Left ventricle myocardium superior (tissue), 1 donor: ENCODE results near the gene UNCX. TPM values are rescaled to one million over a fixed set of nuclear protein-coding genes. Genes with fewer than 3 reads are reported as not detected.
"Not testable (repeated sequence)": the region's sequence is repeated elsewhere in the genome, so short reads cannot be mapped to it uniquely, and the experiment has no call there.

ENCODE experiments used
- ATAC-seq: fragments of 200-7000 bp; cut with Tn5 transposase; one replicate; pipeline ENCODE4 v1.9.1; 2020; ENCODE audit warnings: mild to moderate bottlenecking, moderate library complexity
- DNase-seq: peaks from one replicate; pipeline ENCODE4 v3.0.0-alpha.2; 2020
- intact Hi-C: fragments of 100-400 bp; cut with micrococcal nuclease; formaldehyde crosslinking; loops from one replicate; pipeline ENCODE4 v1.11.0; 2022
- total RNA-seq: library from RNA; stranded (reverse); fragmentation: NEBNext Ultra II Directional; extraction: Animal tissue kit (Norgen Biotek cat#: 25700); gene quantifications from one replicate; pipeline ENCODE4 v1.2.1, GENCODE V29; 2021
- donor health status: DM: no; HTN: yes; CAD: no; lungs with severe emphysema.

The UNCX gene
- total RNA-seq, 1 donor from 2014 or later = not detected

DNA sequence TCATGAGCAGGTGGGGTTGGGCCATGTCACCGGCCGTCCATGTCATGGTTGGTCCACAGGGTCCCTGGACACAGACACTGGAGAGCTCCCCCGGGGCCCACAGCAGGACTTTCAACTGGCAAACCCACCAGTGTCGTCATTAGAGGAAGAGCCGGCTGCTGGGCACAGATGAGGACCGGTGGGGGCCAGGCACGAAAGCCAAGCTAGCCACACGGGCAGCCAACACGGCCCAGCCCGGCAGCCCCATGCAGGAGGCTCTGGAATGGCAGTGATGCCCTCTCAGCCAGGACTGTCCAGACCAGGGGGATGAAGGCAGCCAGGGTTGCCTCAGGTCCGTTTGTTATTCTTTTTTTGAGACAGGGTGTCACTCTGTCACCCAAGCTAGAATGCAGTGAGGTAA, 21.1 kb upstream of the UNCX start:
- no peak for ATAC-seq
- intact Hi-C loops = no loop called here
- no peak for DNase-seq

- DNase-seq, intact Hi-C loops, ATAC-seq: not testable (repeated sequence)
Observed at GRCh38 chr7:1212025-1212424, 20.6 kb upstream of the UNCX start.

DNA sequence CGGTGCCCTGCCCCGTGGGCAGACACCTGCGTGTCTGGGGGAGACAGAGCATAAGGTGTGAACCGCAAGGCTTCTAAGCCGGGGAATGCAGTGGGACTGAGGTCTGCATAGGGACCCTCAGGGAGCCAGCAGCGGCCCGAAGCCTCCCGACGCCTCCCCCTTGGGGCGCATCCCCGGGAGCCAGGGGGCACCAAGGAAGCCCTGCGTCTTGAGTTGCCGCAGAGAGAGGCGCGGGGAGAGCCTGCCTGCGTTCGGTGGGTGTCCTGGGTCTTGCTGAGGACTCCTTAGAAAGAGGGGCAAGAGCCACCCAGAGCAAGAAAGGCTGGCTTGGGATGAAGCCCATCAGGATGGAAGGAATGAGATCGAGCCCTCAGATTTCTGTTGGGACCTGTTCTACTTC, 18.2 kb upstream of the UNCX start:
- ATAC-seq = no peak
- intact Hi-C loops = no loop called here
- no peak for DNase-seq

- no peak for DNase-seq
- ATAC-seq = no peak
- intact Hi-C loops = no loop called here
Observed at GRCh38 chr7:1218541-1219165, 14.0 kb upstream of the UNCX start.

DNA sequence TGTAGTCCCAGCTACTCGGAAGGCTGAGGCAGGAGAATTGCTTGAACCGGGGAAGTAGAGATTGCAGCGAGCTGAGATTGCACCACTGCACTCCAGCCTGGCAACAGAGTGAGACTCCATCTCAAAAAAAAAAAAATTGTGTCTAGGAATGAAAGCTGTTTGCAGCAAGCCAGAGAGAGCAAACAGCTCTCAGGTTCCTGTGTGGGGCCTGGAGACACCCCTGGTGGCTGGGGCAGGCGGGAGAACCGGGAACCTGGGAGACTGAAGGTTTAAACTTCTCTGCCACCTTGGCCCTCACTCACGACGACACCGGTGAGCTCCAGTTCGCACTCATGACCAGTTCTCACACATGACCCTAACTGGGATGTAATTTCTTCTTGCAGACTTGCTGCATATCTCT, 13.2 kb upstream of the UNCX start:
- ATAC-seq (no peak), DNase-seq (no peak)
- intact Hi-C loops = no loop called here

DNA sequence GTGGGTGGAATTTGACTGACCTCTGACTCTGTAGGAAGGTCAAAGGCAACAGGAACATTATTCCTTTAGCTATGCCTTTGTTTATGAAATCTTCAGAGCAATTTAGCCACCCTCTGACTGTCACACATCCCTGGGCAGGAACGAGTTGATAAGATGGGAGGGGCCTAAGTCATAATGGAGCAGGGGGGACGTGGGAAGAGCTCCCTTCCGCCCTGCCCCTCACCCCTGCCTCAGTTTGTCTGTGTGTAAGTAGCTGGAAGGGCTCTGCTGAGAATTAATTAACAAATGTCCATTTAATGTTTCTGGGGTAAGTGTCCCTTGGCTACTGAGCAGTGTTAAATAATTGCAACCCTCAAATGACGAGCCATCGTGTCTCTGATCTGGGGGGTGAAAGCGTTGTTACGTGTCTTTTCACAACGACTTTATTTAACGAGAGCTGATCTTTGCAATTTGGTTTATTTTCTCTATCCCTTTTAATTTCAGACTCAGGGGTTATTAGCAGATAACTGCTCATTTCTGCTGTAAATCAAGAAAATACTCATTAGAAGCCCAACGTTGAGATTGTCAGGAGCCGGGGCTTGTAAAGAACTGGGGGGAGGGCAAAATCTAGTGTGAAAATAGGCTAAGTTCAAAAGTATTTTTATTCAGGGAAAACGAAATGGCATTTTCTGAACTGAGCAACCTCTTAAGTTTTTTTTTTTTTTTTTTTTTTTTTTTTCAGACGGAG, 12.5 kb upstream of the UNCX start:
- DNase-seq (no peak), ATAC-seq (no peak)
- intact Hi-C loops = no loop called here

GRCh38 chr7:1220977-1221745, 11.5 kb upstream of the UNCX start:
- ATAC-seq (no peak), DNase-seq (no peak)
- intact Hi-C loops = no loop called here

GRCh38 chr7:1223196-1223981, 9.3 kb upstream of the UNCX start:
- intact Hi-C loops = no loop called here
- ATAC-seq = no peak

DNA sequence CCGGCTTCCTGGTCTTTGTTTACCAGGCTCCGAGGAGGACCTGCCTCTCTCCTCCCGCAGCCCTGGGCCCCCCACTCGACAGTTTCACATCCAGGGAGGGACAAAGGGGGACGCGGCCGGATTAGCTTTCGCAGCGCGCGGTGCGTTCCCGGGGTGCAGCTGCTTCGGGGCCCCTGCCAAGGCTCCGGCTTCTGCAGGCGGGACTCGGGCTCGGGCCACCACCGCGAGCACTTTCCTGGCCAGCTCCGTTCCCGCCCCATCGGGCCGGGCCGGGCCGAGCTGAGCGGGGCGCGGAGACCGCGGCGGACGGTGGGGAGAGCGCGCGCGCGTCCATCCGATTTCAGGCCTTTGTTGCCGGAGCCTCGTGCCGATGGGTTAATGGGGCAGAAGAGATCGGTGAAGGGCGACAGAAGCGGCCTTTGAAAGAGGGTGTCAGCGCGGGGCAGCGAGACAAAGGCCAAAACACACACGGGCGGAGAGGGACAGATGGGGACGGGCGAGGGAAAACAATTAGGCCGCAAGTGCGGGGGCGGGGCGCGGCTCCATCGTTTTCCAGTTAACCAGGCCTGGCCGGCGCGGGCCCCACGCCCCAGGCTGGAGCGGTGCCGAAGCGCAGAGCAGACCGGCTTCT, 8.5 kb upstream of the UNCX start:
- intact Hi-C loops = no loop called here
- ATAC-seq = no peak
- DNase-seq = no peak

More at GRCh38 chr7:1223196-1223981, 9.3 kb upstream of the UNCX start:
- no peak for DNase-seq

GRCh38 chr7:1225030-1225429, 7.6 kb upstream of the UNCX start:
- intact Hi-C loops = no loop called here
- ATAC-seq (no peak), DNase-seq (no peak)

DNA sequence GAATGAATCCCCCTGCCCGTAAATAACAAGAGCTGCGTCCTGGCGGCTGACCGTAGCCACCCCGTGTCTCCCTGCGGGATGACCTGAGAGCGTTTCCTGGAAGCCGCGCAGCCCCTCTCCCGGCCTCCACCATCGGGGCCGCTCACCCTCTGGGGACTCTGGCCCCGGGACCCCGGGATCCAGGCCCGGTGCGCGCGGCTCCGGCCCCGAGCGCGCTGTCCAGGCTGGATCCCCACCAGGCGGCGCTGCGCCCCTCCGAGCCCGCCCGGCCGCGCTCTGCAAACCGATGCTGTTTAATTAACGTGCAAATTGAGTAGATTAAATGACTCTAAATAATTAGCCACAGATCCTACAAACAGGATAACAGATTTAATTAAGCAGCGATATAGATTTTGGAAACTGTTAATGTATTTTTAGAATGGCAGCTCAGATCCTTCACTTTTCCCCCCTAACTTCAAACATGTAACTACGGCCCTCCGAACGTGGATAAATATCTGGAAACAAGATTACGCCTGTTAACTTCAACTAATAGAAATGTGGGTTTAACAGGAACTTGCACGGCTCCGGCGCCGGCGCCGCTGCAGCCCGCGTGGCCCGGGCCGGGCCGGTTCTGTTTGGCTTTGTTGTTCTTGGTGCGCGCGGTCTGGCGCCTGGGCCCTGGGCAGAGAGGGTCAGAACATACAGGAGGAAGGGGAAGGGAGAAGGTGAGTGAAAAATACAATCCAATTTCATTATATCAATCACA, 7.1 kb upstream of the UNCX start:
- intact Hi-C loops = no loop called here
- ATAC-seq = peak; percentile 33
- peak; percentile 52 for DNase-seq

DNA sequence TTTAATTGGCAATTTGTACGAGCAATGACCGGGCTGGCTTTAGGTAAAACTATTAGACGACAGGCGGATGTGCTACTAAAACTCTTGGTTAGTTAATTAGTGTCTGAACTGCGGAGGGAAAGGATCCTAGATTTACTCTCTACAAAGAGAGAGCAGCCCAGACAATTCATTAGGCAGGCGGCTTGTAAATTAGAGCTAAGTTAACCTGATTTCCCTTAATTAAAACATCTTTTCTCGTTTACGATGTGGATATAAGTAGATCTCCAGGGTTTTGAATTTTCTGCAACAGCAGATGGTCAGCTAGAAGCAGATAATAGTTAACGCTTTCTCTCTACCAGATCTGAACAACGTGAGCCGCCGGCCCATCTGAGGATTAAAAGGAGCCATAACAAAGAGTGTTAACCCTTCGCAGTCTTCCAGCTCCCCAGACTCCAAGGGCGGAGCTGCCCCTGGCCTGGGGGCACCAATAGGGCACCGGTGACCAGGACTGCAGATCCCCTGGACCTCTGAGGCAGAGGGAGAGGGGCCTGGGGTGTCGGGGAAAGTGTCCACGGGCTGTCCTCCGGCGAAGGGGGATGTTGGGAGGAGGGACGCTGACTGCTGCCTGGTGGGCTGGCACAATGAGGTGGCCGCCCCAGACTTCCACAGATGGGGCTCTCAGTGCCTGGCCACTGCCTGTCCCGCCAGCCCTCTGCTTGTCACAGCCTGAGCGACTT, 6.3 kb upstream of the UNCX start:
- intact Hi-C loops = no loop called here
- ATAC-seq (no peak), DNase-seq (no peak)

DNA sequence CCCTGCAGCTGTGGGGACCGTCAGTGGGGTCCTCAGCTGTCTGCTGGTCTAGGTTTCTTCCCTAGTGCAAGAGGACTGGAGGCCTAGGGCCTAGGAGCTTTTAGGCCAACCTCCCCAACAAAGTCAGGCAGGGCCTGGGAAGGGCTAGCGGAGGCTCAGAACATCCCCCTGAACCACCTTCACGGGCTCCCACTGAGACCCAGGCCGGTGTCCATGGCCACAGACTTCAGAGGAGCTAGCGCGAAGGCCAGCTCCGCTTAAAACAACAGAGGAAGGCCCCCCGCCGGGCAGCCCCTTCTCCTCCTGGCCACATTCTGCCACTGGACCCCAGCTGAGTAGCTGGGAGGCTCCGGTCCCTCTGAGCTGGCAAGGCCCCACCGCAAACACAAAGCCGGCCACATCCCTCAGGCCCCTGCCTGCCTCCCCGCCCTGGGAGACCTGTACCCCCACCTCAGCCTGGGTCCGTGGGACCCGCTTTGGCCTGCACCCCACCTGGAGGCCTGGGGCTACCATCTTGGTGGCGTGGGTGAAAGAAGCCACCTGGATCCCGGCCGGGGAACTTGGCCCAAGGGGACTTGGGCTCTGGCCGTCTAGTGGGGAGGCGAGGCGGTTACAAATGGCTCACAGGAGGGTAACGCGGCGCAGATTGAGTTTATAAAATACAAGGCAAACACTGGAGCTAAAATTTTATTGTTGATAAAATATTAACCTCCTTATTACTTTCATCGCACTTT, 5.4 kb upstream of the UNCX start:
- DNase-seq = no peak
- no peak for ATAC-seq
- intact Hi-C loops = no loop called here

DNA sequence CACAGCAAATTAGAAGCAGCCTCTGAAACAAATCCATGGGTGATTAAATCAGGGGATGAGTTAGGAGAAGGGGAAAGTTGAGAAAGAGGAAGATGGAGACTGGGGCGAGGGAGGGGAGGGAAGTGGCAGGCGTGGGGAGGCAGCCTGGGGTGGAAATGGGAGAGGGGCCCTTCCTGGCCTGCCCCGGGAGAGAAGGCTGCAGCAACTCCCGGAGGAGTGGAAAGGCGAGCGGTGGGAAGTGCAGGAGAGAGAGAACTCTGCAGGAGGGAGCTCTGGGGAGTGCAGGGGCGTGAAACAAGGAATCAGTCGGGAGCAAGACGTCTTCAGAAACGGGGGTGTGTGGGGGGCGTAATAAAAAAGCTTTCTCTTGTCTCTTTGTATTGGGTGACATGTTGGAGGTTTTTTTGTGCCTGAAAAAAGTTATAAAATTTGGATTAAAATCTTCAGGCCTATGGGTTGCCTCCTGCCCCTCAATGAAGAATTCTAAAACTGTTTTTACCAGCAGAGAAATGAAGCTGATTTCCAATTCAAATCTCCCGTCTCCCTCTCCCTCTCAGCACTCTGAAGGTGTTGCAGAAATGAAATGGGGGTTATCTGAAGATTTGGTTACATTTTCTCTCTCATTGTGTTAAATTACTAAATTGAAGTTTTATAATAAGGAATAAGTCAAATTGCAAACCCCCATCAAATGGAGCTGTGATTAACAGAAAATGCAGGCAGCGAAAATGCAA, 4.7 kb upstream of the UNCX start:
- ATAC-seq (no peak), DNase-seq (no peak)
- intact Hi-C loops = no loop called here

DNA sequence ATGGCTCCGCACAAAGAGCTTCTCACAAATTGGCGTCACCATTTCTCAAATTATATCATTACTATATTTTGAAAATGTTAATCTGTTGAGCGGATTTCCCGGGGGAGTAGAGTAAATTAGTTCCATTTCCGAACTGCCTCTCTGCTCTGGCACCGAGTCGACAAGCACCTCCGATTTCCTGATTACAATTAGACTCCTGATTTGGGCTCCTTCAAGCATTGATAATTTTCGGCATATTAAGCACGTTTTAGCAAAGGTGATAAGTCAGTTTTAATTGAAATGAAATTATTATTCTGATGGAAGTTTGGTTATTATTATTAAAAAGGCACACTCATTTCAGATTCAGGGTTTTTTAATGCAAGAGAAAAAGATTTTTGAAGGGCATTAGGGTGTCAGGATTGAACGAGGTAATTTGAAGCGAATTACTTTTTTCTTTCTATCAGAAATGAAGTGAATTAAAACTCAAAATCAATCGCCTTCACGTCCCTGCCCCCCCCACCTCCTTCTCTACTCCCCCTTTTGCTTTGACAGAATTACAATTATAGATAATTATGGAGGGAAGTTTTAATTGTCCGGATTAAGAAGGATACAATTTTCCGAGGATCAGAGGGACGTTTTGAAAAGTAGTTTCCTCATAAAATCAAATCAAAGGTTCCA, 4.0 kb upstream of the UNCX start:
- no peak for DNase-seq
- intact Hi-C loops = no loop called here
- no peak for ATAC-seq
